Right lobe of liver (tissue), 4 donors: ENCODE results near the gene STK24.

Experiments
- CTCF ChIP-seq, 4 donors: fragments of 200-600 bp in 3 of 4; fragments of 450-650 bp in 1 of 4; IDR thresholded peaks; one replicate each; pipeline versions ENCODE4 v1.5.1 to v1.8.0; 2016 to 2022; ENCODE audit warnings: antibody characterized with exemption in 4 of 4, mild to moderate bottlenecking in 2 of 4
- POLR2A ChIP-seq: fragments of 450-650 bp; IDR thresholded peaks from one replicate; pipeline ENCODE4 v1.6.1; 2017; ENCODE audit warnings: antibody characterized with exemption, mild to moderate bottlenecking
- donor health status: DM: no; HTN: no; CAD: no.
- donor health status: DM: no; HTN: no; CAD: no.
- donor health status: DM: no; HTN: yes; CAD: no.

- TF ChIP-seq CTCF (IDR thresholded peaks at IDR 0.05) (no peak), POLR2A (no peak)
Observed at GRCh38 chr13:98473788-98474144, 103.1 kb downstream of the STK24 start.
